AG08395 (cell line): Measurements from ENCODE around the gene OSGIN1.

ENCODE experiments used
- DNase-seq: peaks from one replicate; pipeline ENCODE4 v3.0.0; 2012; ENCODE audit warnings: mixed read lengths, low spot score

OSGIN1 gene

DNA sequence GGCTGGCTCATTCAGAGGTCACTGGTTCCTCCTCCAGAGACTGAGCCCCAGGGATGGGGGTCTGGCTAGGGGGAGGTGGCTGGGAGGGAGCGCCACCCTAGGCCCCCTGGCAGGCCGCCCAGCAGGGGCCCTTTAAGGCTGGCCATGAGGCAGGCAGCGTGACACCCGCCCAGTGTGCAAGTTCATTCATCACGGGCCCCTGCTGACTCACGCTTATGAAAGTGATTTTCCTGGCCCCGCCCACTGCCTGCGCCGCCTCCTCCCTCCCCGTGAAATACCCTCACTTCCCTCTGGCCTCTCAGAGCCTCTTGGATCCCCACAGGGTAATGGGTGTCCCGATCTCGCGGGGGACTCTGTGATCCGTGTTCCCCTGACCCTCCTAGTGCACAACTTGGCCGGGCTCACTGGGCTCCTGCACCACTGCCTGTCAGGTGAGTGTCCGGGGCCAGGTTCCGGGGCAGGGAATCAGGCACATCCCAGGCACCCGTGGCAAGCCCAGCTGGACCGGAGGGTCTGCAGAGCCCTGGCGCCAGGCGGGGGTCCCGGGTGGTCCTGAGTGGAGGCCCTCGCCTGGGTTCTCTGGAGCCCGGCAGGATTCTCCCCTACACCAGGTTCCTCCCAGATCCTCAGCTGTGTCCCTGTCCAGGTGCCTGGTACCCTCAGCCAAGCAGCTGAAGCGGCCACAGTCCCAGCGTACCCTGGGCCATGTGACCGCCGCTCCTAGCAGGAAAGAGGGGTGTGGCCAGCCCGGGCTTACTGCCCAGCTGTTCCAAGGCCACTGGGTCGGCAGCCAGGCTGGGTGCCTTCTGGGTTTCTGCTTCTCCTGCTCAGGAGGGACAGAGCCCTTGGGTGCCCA, at the start of gene OSGIN1:
OSGIN1 (plus strand) TSS at position 301 of the 856 bp plus-strand sequence. CDS start 4,432 bp downstream, outside the sequence.
- peak; percentile 97 for DNase-seq

- peak; percentile 74 for DNase-seq
These were observed 49.3 kb upstream of the OSGIN1 start for GRCh38 chr16:83903751-83904150.

DNA sequence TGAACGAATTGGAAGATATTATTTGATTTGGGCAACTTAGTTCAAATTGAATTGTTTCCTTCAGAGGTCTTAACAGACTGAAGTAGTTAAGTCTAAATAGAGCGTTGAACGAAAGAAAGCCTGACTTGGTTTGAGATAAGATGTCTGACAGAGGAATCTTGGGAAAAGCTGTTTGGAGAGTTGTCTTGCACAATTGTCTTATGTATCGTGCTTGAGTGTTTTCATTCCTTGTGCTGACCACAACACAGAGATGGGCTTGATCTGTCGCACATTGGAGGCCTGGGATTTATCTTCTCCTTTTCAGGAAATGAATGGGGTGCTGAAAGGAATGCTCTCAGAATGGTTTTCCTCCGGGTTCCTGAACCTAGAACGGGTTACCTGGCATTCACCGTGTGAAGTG, 46.4 kb upstream of the OSGIN1 start:
- DNase-seq: no peak

DNA sequence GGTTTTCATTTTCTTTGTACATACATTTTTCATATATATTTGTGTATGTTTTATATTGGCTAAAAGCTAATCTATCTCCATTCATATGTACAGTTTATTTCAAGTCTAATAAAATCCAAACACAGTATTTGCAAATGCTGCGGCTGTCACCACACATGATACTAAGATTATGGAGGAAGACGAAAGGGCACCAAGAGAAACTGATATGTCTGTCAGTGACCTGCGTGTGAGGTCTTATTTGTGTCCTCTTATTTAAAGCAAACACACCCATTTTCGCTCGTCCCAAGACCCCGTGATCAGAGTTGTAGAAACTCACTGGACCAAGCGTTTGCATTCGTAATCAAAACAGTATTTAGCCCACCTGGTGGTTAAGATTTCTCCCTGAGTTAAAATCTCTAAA, 45.9 kb upstream of the OSGIN1 start:
- no peak for DNase-seq

DNA sequence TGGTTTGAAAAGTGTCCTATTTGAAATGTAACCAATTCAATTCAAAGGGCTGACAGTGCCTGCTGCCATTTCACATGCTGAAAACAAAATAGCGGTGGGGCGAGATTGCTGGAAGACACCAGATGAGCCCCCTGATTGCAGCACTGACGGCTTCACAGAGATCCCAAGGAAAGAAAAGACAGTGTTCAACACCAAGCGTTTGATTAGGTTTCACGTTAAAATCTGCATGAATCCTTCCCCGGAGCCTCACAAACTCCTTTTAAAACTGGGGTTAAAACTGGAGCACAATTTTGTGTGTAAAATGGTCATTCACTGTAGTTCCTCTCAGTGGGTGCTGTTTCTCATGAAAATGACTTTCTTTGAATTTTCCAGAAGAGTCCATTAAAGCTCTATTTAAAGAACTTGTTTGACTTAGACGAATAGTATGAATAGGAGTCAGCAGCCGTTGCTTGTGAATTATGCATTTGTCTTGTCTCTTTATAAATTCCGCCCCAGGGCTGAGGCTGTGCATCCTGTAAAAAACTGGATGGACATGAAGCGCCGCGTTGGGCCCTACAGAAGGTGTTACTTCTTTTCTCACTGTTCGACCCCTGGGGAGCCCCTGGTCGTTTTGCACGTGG, 45.3 kb upstream of the OSGIN1 start:
- DNase-seq: no peak

GRCh38 chr16:83908798-83909197, 44.2 kb upstream of the OSGIN1 start:
- DNase-seq: no peak

GRCh38 chr16:83911290-83911689, 41.8 kb upstream of the OSGIN1 start:
- DNase-seq: no peak

GRCh38 chr16:83912519-83913244, 40.4 kb upstream of the OSGIN1 start:
- no peak for DNase-seq

DNA sequence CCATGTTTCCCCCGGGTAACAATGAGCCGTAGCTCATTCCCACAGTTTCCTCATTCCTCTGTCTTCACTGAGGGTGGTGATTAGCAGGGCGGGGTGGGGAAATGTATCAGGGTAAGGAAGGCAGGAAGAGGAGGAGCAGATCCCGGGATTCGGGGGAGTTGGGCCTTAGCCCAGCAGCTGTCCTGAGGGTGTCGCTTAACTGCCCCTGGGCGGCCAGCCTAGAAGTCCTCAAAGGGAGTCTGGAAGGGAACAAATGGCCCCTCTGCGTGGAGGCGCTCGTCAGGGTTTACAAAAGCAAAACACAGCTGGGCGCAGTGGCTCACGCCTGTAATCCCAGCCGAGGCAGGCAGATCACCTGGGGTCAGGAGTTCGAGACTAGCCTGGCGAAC, 39.8 kb upstream of the OSGIN1 start:
- no peak for DNase-seq

GRCh38 chr16:83914091-83914710, 38.8 kb upstream of the OSGIN1 start:
- DNase-seq: no peak

DNA sequence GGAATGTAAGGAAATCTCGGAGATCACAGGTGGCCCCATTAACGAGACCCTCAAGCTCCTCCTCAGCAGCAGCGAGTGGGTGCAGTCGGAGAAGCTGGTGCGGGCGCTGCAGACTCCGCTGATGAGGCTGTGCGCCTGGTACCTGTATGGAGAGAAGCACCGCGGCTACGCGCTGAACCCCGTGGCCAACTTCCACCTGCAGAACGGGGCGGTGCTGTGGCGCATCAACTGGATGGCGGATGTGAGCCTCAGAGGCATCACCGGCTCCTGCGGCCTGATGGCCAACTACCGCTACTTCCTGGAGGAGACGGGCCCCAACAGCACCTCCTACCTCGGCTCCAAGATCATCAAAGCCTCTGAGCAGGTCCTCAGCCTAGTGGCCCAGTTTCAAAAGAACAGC, 38.0 kb upstream of the OSGIN1 start:
- DNase-seq: no peak

DNA sequence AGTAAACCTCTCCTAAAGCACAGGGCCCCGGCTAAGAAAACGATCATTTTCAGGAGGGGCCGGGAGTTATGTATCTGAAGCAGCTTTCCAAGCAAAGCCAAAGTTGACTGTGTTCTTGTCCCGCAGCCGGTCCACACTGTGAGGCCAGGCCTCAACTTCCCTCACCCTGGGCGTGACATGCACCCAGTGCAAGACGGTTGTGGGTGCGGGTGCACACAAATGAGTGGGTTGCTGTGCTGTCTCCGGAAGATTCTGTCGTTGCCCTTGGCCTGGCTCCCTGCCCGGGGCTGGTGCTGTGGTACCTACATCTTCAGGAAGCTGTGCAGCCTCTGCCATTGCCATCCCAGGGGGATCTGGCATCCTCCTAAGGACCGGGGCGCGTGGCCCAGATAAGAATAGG, 37.5 kb upstream of the OSGIN1 start:
- no peak for DNase-seq

- no peak for DNase-seq
These were observed 35.6 kb upstream of the OSGIN1 start for GRCh38 chr16:83917152-83918120.

GRCh38 chr16:83920894-83921491, 32.0 kb upstream of the OSGIN1 start:
- DNase-seq: no peak

DNA sequence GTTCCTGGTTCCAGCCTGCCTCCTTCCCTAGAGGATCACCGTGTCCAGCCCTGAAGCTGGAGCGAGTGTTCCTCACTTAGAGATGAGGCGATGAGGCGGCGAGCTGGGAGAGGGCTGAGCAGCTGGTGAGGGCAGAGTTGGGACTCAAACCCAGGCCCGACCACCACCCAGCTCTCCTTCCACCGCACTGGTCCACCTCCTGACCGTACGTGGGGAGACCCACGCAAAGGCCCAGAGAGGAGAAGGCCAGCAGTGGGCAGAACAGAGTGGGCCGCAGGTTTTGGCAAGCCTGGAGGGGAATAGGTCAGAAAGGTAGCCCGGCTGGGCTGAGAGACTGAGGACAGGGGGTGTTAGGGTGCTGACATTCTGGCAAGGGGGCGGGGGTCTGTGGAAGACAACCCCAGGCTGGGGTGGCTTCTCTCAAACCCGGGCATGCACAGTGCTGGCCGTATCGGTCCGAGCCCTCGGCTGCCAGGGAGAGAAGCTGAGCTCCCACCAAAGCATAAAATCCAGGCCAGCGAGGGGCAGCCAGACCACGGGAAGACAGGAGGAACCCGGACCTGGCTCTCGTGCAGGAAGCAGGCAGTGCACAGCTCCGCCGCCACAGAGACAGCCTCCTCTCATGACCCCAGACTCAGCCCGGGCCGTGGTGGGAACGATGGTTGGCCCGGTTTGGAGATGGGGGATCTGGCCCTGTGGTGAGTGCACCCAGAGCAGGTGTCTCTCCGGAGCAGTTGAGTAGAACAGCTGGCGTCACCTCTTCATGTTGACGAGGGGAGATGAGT, 29.3 kb upstream of the OSGIN1 start:
- no peak for DNase-seq

DNA sequence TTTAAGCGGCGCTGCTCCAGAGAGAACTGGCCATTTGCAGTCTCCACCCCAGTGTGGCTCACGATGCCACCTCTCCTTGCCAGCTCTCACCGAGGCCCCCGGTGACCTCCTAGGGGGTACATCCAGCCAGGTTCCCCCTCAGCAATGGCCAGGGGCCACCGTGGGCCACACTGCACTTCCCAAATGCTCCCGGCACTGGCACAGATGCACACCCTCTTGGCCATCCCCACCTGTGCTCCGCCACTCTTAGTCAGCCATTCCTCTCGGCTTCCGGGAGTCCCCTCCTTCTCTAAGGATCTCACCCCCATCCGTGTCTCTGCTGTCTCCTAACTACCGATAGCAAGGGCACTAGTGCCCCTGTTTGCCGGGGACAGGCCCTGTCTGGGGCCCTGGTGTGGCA, 28.4 kb upstream of the OSGIN1 start:
- no peak for DNase-seq

GRCh38 chr16:83925095-83925905, 27.7 kb upstream of the OSGIN1 start:
- no peak for DNase-seq

DNA sequence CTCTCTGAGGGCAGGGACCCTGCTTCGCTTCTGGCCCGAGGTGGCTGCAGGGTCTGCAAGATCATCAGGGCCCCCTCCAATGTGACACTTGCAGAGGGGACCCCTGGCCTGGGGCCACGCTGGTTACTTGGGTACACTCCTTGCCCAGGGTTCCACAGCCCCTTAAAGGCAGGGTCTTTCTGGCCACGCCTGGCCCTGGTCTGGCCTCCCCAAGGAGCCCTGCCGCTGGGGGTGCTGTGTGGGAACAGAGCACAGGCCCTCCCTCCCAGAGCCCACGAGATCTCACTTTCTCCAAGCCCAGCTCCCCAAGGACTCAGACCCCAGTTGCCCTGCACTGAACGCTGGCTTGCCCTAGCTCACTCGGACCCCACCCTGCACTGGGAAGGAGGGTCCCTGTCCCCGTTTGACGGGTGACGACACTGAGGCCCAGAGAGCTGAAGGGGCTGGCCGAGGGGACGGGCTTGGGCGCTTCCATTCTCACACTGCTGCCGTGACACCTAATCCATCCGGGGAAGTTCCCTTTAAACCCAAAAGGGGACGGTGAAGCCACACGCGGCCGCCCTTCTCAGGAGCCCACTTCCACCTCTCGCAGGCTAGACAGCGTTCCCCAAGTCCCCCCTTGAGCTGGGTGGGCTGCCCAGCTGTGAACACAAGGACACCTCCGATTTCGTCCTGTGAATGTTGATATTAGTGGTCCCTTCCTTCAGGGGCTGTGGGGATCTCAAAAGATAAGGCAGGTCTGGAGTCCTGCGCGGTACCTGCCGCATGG, 26.9 kb upstream of the OSGIN1 start:
- no peak for DNase-seq
